Caco-2 (cell line): ENCODE measurements around the gene CHAC1. TPM values are rescaled to one million over a fixed set of nuclear protein-coding genes. Genes with fewer than 3 reads are reported as not detected.
"Not testable (repeated sequence)": the region's sequence is repeated elsewhere in the genome, so short reads cannot be mapped to it uniquely, and the experiment has no call there.

Experiments used
- BruUV-seq: library from RNA; stranded (reverse); fragments of 400-500 nt; replicated peaks from 2 replicates; lab custom pipeline; 2021; lab: Mats Ljungman, UMichigan
- CTCF ChIA-PET: fragments of 300-600 bp; sonication (Branson Sonifier 250); formaldehyde crosslinking; loops from one replicate; lab custom pipeline; 2022; ENCODE audit warnings: antibody characterized with exemption; lab: Charles Lee
- POLR2A ChIA-PET: fragments of 300-600 bp; sonication (Branson Sonifier 250); formaldehyde crosslinking; loops from one replicate; lab custom pipeline; 2022; ENCODE audit warnings: antibody characterized with exemption; lab: Charles Lee
- DNase-seq, 2 experiments: peaks; one replicate each; pipeline versions ENCODE4 v3.0.0 to v3.0.0-alpha.2; 2020 to 2022
- H3K27me3 ChIP-seq: replicated peaks from 2 replicates; pipeline ENCODE4 v1.6.0; 2011; ENCODE audit warnings: low read length; ENCODE audit not compliant: control insufficient read depth, insufficient read depth
- H3K36me3 ChIP-seq: 2 replicates; pipeline ENCODE4 v1.5.1; 2011; ENCODE audit warnings: low read length; ENCODE audit not compliant: control insufficient read depth, insufficient read depth
- H3K4me1 ChIP-seq: fragments of 250-450 bp; sonication (Bioruptor Pico); 2 replicates; pipeline ENCODE4 v1.5.1; 2020; ENCODE audit warnings: mild to moderate bottlenecking
- H3K4me3 ChIP-seq: 2 replicates; pipeline ENCODE4 v1.5.1; 2011; ENCODE audit warnings: low read depth, mild to moderate bottlenecking, control low read depth, low read length
- H3K9me3 ChIP-seq: fragments of 250-450 bp; sonication (Bioruptor Pico); 2 replicates; pipeline ENCODE4 v1.5.1; 2020; ENCODE audit warnings: mild to moderate bottlenecking, moderate library complexity
- H3K27ac Mint-ChIP-seq: one replicate; pipeline ENCODE4 v1.8.0; 2022; ENCODE audit warnings: mixed read lengths; ENCODE audit not compliant: unreplicated experiment
- H3K27me3 Mint-ChIP-seq: one replicate; pipeline ENCODE4 v1.8.0; 2022; ENCODE audit warnings: mixed read lengths; ENCODE audit not compliant: insufficient read depth, unreplicated experiment
- H3K36me3 Mint-ChIP-seq: one replicate; pipeline ENCODE4 v1.8.0; 2022; ENCODE audit warnings: mild to moderate bottlenecking, mixed read lengths; ENCODE audit not compliant: insufficient read depth, unreplicated experiment
- H3K4me1 Mint-ChIP-seq: one replicate; pipeline ENCODE4 v1.8.0; 2022; ENCODE audit warnings: low read depth, mixed read lengths; ENCODE audit not compliant: unreplicated experiment
- H3K4me3 Mint-ChIP-seq: one replicate; pipeline ENCODE4 v1.8.0; 2022; ENCODE audit warnings: mild to moderate bottlenecking, moderate library complexity, mixed read lengths; ENCODE audit not compliant: unreplicated experiment
- H3K9me3 Mint-ChIP-seq: one replicate; pipeline ENCODE4 v1.8.0; 2022; ENCODE audit warnings: mixed read lengths; ENCODE audit not compliant: unreplicated experiment
- intact Hi-C: fragments of 100-400 bp; cut with micrococcal nuclease; formaldehyde crosslinking; loops from one replicate; pipeline ENCODE4 v1.10.0; 2022; ENCODE audit not compliant: unreplicated experiment
- total RNA-seq: library from RNA; stranded (reverse); gene quantifications from 2 replicates; pipeline ENCODE4 v1.2.3, GENCODE V29; 2022
- TF ChIP-seq, protein P1 (sequence below), 2 experiments: fragments of 200-600 bp in 1 of 2; IDR thresholded peaks; 1 replicate in 1 of 2; 2 replicates in 1 of 2; pipeline versions ENCODE4 v1.5.1 to v1.8.0; 2011 to 2022; ENCODE audit warnings: antibody characterized with exemption in 1 of 2, control low read depth in 1 of 2, inconsistent platforms in 1 of 2, low read depth in 1 of 2, low read length in 1 of 2, mild to moderate bottlenecking in 1 of 2, moderate library complexity in 1 of 2; ENCODE audit not compliant: insufficient read depth in 1 of 2, severe bottlenecking in 1 of 2, unreplicated experiment in 1 of 2

CHAC1 gene
- total RNA-seq, 1 experiment from 2014 or later, result 55.8 TPM

DNA sequence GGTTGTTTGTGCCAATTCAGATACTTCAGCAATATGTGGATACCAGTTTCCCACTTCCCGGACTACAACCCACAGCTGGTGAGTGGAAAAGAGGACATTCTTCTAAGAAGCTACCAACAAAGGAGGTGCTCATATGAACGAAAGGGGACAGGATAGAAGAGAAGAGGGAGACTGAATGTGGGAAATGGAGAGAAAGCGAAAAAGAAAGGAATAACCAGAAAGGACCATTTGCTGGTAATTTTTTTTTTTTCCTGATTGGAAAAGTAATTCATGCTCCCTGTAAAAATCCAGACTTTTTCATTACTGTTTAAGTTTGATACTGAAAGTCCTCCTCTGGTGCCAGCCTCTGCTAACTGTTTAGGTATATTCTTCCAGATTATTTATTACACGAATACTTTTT is 1.5 kb upstream of the CHAC1 start:
- POLR2A ChIA-PET, result no interaction called here
- intact Hi-C loops, result loop anchor here (2.0 to 5.0 kb wide), 2 partner anchors 21 to 51 kb away; no protein-coding TSS in a partner anchor

DNA sequence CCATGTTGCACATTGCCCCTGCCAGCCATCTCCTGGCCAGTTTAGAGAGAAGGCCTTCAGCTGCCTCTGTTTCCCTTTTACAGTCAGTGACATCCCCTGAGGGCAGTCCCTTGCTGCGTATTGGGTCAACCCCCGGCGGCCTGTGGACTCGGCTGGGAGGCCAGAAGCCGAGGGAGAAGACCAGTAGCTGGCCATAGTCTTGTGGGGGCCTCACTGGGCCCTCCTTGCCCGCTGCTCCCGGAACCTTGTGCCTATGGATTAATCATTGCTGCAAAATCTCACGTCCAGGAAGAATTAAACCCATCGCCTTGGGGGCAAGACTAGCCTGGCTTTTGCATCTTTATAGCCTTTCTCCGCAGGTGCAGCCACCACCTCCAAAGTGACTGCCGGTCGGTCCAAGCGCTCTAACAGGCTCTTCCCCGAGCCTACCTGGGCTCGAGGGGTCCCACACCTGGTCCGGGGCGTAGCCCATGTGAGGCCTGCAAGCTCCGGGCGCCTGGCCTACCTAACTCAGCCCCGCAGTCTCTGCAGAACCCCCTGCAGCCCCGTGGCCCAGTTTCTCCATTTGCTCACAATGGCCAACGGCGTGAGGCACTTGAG is 870 bp upstream of the CHAC1 start:
- intact Hi-C loops, result loop anchor here (2.0 to 5.0 kb wide), 2 partner anchors 20 to 50 kb away; no protein-coding TSS in a partner anchor
- H3K27me3 Mint-ChIP-seq, result no peaks in the 10 kb centered on the region
- ChIA-PET POLR2A (interaction anchor here (1.0 to 2.2 kb wide), 9 partner anchors 11 to 380 kb away, joined by 3 to 33 read pairs (median 4); partner anchors contain the start of genes CHP1, NUSAP1 and OIP5), CTCF (interaction anchor here (1.1 to 2.5 kb wide), 7 partner anchors 11 to 279 kb away, joined by 3 to 26 read pairs (median 5); partner anchors contain the start of genes CHP1, DLL4, SPINT1 and VPS18)
- TF ChIP-seq, protein P1, sequence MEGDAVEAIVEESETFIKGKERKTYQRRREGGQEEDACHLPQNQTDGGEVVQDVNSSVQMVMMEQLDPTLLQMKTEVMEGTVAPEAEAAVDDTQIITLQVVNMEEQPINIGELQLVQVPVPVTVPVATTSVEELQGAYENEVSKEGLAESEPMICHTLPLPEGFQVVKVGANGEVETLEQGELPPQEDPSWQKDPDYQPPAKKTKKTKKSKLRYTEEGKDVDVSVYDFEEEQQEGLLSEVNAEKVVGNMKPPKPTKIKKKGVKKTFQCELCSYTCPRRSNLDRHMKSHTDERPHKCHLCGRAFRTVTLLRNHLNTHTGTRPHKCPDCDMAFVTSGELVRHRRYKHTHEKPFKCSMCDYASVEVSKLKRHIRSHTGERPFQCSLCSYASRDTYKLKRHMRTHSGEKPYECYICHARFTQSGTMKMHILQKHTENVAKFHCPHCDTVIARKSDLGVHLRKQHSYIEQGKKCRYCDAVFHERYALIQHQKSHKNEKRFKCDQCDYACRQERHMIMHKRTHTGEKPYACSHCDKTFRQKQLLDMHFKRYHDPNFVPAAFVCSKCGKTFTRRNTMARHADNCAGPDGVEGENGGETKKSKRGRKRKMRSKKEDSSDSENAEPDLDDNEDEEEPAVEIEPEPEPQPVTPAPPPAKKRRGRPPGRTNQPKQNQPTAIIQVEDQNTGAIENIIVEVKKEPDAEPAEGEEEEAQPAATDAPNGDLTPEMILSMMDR (IDR thresholded peaks at IDR 0.05; ENCODE audit: insufficient read depth in 1 of 2, low read depth in 1 of 2, low read length in 1 of 2, severe bottlenecking in 1 of 2, unreplicated experiment in 1 of 2), result no peak
- Histone ChIP-seq H3K4me3 (peak overlapping the region; percentile 94), H3K36me3 (no peaks in the 10 kb centered on the region), H3K27me3 (no peaks in the 10 kb centered on the region), H3K9me3 (no peaks in the 10 kb centered on the region), H3K4me1 (no peaks in the 10 kb centered on the region)
- no peaks in the 10 kb centered on the region for H3K9me3 Mint-ChIP-seq
- DNase-seq, result peak in 1 of 2 experiments; percentile 14
- H3K4me1 Mint-ChIP-seq, result peaks cover 14% of the 10 kb centered on the region
- peaks cover 52% of the 10 kb centered on the region for H3K36me3 Mint-ChIP-seq
- H3K27ac Mint-ChIP-seq, result peak overlapping the region; percentile 99
- peak overlapping the region; percentile 89 for H3K4me3 Mint-ChIP-seq
- no TSS peak for BruUV-seq

More for the DNA sequence above, 1.5 kb upstream of the CHAC1 start:
- TSS peak; percentile 84 for BruUV-seq
- Mint-ChIP-seq H3K36me3 (peaks cover 48% of the 10 kb centered on the region), H3K27me3 (no peaks in the 10 kb centered on the region), H3K4me1 (peaks cover 14% of the 10 kb centered on the region), H3K4me3 (peak overlapping the region; percentile 89), H3K9me3 (no peaks in the 10 kb centered on the region), H3K27ac (peak overlapping the region; percentile 99)
- CTCF ChIA-PET, result interaction anchor here (0.8 to 1.6 kb wide), 3 partner anchors 10 to 57 kb away, joined by 3 to 6 read pairs (median 5); partner anchors contain the start of gene VPS18
- H3K4me1 ChIP-seq, result no peaks in the 10 kb centered on the region
- H3K27me3 ChIP-seq, result no peaks in the 10 kb centered on the region
- H3K36me3 ChIP-seq, result no peaks in the 10 kb centered on the region
- H3K9me3 ChIP-seq, result no peaks in the 10 kb centered on the region
- TF ChIP-seq, protein P1 (IDR thresholded peaks at IDR 0.05; ENCODE audit: insufficient read depth in 1 of 2, low read depth in 1 of 2, low read length in 1 of 2, severe bottlenecking in 1 of 2, unreplicated experiment in 1 of 2), result no peak
- H3K4me3 ChIP-seq, result no peak overlapping the region
- DNase-seq, result no peak

DNA sequence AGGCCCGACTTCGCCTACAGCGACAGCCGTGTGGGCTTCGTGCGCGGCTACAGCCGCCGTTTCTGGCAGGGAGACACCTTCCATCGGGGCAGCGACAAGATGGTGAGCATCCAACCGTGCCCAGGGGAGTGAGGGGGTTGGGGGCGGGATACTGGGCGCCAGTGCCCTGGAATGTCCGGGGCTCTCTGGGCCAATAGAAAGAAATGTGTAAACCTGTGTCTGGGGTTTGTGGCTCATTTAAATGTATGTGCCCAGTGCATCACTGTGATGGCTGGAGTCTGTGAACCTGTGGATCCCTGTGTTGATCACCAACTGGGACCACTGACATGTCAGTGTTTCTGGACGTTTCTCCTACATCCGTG is 423 bp downstream of the CHAC1 start:
- Histone ChIP-seq H3K9me3 (no peaks in the 10 kb centered on the region), H3K4me3 (peak overlapping the region; percentile 94), H3K36me3 (no peaks in the 10 kb centered on the region), H3K27me3 (no peaks in the 10 kb centered on the region), H3K4me1 (no peaks in the 10 kb centered on the region)
- no peaks in the 10 kb centered on the region for H3K9me3 Mint-ChIP-seq
- peaks cover 21% of the 10 kb centered on the region for H3K4me1 Mint-ChIP-seq
- ChIA-PET POLR2A (interaction anchor here (0.6 to 2.2 kb wide), 8 partner anchors 12 to 191 kb away, joined by 3 to 33 read pairs (median 6); partner anchors contain the start of gene INO80), CTCF (interaction anchor here (0.8 to 2.5 kb wide), 9 partner anchors 9 to 277 kb away, joined by 3 to 26 read pairs (median 4); partner anchors contain the start of genes CHP1, DLL4, SPINT1 and VPS18)
- BruUV-seq, result TSS peak; percentile 60
- TF ChIP-seq, protein P1 (IDR thresholded peaks at IDR 0.05; ENCODE audit: insufficient read depth in 1 of 2, low read depth in 1 of 2, low read length in 1 of 2, severe bottlenecking in 1 of 2, unreplicated experiment in 1 of 2), result no peak
- H3K36me3 Mint-ChIP-seq, result peaks cover 65% of the 10 kb centered on the region
- H3K4me3 Mint-ChIP-seq, result peak overlapping the region; percentile 89
- H3K27me3 Mint-ChIP-seq, result no peaks in the 10 kb centered on the region
- intact Hi-C loops, result loop anchor here (1.0 to 5.0 kb wide), 4 partner anchors 12 to 49 kb away; partner anchors contain the start of gene DLL4
- peak overlapping the region; percentile 99 for H3K27ac Mint-ChIP-seq
- DNase-seq, result no peak

DNA sequence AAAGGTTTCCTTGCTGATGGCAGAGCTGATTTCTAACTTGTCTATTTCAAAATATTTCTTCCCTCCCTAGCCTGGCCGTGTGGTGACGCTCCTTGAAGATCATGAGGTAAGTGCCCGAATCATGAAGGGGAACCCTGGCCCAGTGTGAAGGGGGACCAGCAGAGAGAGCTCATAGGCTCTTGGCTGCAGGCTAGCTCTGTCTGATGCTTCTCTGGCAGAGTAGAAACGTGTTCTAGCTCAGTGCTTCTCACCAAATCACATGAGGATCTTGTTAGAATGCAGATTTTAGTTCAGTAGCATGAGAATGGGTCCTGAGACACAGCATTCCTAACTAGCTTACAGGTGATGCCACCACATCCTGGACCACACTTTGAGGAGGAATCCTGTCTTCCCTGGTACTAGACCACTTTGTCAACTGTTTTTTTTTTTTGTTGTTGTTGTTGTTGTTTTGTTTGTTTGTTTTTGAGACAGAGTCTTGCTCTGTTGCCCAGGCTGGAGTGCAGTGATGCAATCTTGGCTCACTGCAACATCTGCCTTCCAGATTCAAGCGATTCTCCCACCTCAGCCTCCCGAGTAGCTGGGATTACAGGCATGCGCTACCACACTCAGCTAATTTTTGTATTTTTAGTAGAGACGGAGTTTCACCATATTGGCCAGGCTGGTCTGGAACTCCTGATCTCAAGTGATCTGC is 1.0 kb downstream of the CHAC1 start:
- intact Hi-C loops, result loop anchor here (5.0 kb wide), 1 partner anchor 48 kb away; no protein-coding TSS in a partner anchor
- H3K27ac Mint-ChIP-seq, H3K27me3 Mint-ChIP-seq, H3K36me3 ChIP-seq, DNase-seq, H3K4me1 ChIP-seq, H3K27me3 ChIP-seq, H3K9me3 Mint-ChIP-seq, BruUV-seq, H3K9me3 ChIP-seq: not testable (repeated sequence)
- Mint-ChIP-seq H3K36me3 (peaks cover 66% of the 10 kb centered on the region), H3K4me3 (peak overlapping the region; percentile 89), H3K4me1 (peaks cover 24% of the 10 kb centered on the region)
- CTCF ChIA-PET, result interaction anchor here (0.6 to 2.5 kb wide), 2 partner anchors 12 to 33 kb away, joined by 5 to 26 read pairs; no protein-coding TSS in a partner anchor
- peak overlapping the region; percentile 94 for H3K4me3 ChIP-seq
- POLR2A ChIA-PET, result interaction anchor here (0.7 to 2.2 kb wide), 2 partner anchors 12 to 26 kb away, joined by 3 to 30 read pairs; no protein-coding TSS in a partner anchor
